HG03066 (cell line): Measurements from ENCODE around the gene GGT5.
"Not testable (repeated sequence)": the region's sequence is repeated elsewhere in the genome, so short reads cannot be mapped to it uniquely, and the experiment has no call there.

Source experiments
- ATAC-seq: cut with Tn5 transposase; IDR thresholded peaks from one replicate; pipeline ENCODE4 v1.9.1; 2021; ENCODE audit warnings: low read depth; ENCODE audit not compliant: unreplicated experiment

Gene GGT5

GRCh38 chr22:24245030-24245431 is at the start of gene GGT5:
Gene GGT5, minus strand, starts transcription at chr22:24245082. Its CDS starts 357 bp downstream, at chr22:24244725.
- ATAC-seq, result not testable (repeated sequence)

GRCh38 chr22:24292202-24292830 is 47.4 kb upstream of the GGT5 start:
- ATAC-seq, result not testable (repeated sequence)

GRCh38 chr22:24291515-24292201 is 46.8 kb upstream of the GGT5 start:
- ATAC-seq, result no peak

GRCh38 chr22:24290459-24290858 is 45.6 kb upstream of the GGT5 start:
- no peak for ATAC-seq

- ATAC-seq, result no peak
Observed at GRCh38 chr22:24289741-24290163, 44.9 kb upstream of the GGT5 start.

GRCh38 chr22:24289114-24289513 is 44.2 kb upstream of the GGT5 start:
- no peak for ATAC-seq

GRCh38 chr22:24287801-24288200 is 42.9 kb upstream of the GGT5 start:
- not testable (repeated sequence) for ATAC-seq

- ATAC-seq, result not testable (repeated sequence)
Observed at GRCh38 chr22:24287212-24287611, 42.3 kb upstream of the GGT5 start.

- ATAC-seq, result no peak
Observed at GRCh38 chr22:24285245-24285644, 40.4 kb upstream of the GGT5 start.

- no peak for ATAC-seq
Observed at GRCh38 chr22:24284747-24285203, 39.9 kb upstream of the GGT5 start.

- ATAC-seq, result no peak
Observed at GRCh38 chr22:24282401-24282800, 37.5 kb upstream of the GGT5 start.

- not testable (repeated sequence) for ATAC-seq
Observed at GRCh38 chr22:24280363-24280762, 35.5 kb upstream of the GGT5 start.

- not testable (repeated sequence) for ATAC-seq
Observed at GRCh38 chr22:24274696-24275405, 30.0 kb upstream of the GGT5 start.

- not testable (repeated sequence) for ATAC-seq
Observed at GRCh38 chr22:24273906-24274305, 29.0 kb upstream of the GGT5 start.

GRCh38 chr22:24273031-24273430 is 28.1 kb upstream of the GGT5 start:
- ATAC-seq, result not testable (repeated sequence)

GRCh38 chr22:24271386-24271854 is 26.5 kb upstream of the GGT5 start:
- no peak for ATAC-seq

GRCh38 chr22:24270556-24271385 is 25.9 kb upstream of the GGT5 start, which contains the start of gene SPECC1L:
Gene SPECC1L, plus strand, starts transcription at chr22:24270831. Its CDS starts 31,401 bp downstream, at chr22:24302232.
- ATAC-seq, result peak; percentile 81

- not testable (repeated sequence) for ATAC-seq
Observed at GRCh38 chr22:24266495-24266894, 21.6 kb upstream of the GGT5 start.

GRCh38 chr22:24265734-24266133 is 20.9 kb upstream of the GGT5 start:
- ATAC-seq, result no peak

- not testable (repeated sequence) for ATAC-seq
Observed at GRCh38 chr22:24264329-24264896, 19.5 kb upstream of the GGT5 start.
